ENCODE data around the gene CASKIN2. TPM values are rescaled to one million over a fixed set of nuclear protein-coding genes. Genes with fewer than 3 reads are reported as not detected.

The CASKIN2 gene
- total RNA-seq, 1 donor from 2014 or later, result 1.4 TPM

DNA sequence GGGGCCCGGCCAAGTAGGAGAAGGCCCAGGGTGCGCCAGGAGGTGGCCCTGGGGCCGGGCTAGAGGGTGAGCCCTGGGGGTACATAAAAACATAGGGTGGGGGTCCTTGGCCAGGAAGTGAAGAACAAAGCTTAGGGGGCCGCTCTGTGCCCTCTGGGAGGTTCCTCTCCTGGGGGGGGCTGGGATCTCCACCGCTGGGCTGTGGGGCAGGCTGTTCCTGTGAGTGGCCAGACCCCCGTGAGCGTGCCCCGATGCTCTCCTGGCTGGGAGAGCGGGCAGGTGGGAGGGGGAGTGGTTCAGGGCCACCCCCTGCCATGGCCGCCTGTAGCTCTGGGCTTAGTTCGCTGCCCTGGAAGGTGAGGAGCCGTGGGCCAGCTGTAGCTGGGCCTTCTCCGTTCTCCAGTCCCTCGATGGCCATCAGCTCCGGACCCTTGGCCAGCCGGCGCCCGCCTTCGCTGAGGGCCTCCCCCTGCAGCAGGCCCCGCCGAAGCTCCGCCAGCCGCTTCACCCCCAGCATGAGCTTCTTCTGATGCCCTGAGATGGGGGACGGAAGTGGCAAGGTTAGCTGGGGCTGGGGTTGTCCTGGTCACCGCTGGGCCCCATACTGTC is 12.5 kb downstream of the CASKIN2 start:
- ChIA-PET CTCF (interaction anchor here (1.1 to 1.4 kb wide), 2 partner anchors 22 to 99 kb away, joined by 3 read pairs; partner anchors contain the start of gene LLGL2), POLR2A (interaction anchor here (0.8 to 1.7 kb wide), 2 partner anchors 13 to 277 kb away, joined by 3 to 4 read pairs; partner anchors contain the start of gene TSEN54)
- Mint-ChIP-seq H3K36me3 (ENCODE audit: low read depth) (peaks cover 16% of the 10 kb centered on the region), H3K27ac (no peak overlapping the region), H3K27me3 (no peaks in the 10 kb centered on the region), H3K9me3 (no peaks in the 10 kb centered on the region), H3K4me1 (peaks cover 2% of the 10 kb centered on the region), H3K4me3 (no peak overlapping the region)
- TF ChIP-seq, protein P1, sequence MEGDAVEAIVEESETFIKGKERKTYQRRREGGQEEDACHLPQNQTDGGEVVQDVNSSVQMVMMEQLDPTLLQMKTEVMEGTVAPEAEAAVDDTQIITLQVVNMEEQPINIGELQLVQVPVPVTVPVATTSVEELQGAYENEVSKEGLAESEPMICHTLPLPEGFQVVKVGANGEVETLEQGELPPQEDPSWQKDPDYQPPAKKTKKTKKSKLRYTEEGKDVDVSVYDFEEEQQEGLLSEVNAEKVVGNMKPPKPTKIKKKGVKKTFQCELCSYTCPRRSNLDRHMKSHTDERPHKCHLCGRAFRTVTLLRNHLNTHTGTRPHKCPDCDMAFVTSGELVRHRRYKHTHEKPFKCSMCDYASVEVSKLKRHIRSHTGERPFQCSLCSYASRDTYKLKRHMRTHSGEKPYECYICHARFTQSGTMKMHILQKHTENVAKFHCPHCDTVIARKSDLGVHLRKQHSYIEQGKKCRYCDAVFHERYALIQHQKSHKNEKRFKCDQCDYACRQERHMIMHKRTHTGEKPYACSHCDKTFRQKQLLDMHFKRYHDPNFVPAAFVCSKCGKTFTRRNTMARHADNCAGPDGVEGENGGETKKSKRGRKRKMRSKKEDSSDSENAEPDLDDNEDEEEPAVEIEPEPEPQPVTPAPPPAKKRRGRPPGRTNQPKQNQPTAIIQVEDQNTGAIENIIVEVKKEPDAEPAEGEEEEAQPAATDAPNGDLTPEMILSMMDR (IDR thresholded peaks at IDR 0.05), result no peak
- intact Hi-C loops (cut with micrococcal nuclease), result loop anchor here (5.0 kb wide), 1 partner anchor 244 kb away; no protein-coding TSS in a partner anchor
- DNase-seq (no peak), ATAC-seq (ENCODE audit: low read depth) (no peak)

DNA sequence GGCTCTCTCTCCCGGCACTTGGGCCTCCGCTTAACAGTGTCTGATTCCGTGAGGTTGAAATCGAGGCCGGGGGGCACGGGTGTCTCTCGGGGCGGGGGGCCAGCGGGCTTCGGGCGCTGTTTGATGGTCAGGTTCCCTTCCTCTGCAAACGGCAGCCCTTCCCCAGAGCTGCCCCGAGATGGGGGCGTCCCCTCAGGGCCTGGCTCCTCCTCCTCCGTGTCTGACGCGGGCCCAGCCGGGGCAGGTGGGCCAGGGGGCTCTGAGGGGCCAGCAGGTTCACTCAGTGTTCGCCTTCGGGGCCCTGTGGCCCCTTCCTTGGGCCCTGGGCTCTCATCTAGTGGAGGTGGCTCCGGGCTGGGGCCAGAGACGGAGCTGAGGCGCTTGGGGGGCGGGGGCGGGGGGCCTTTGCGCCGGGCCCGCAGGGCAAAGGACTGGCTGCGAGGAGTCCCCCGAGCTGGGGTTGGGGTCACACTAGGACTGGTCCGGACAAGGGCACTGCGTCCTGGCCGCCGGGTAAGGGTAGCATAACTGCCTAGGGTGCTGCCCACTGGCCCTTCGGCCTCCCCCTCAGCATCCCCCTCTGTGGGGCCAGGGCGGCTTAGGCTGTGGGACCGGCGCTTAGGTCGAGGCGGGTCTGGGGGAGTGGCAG is 13.1 kb downstream of the CASKIN2 start:
- Mint-ChIP-seq H3K9me3 (no peaks in the 10 kb centered on the region), H3K27ac (no peak overlapping the region), H3K36me3 (ENCODE audit: low read depth) (peaks cover 20% of the 10 kb centered on the region), H3K4me3 (no peak overlapping the region), H3K4me1 (peaks cover 2% of the 10 kb centered on the region), H3K27me3 (no peaks in the 10 kb centered on the region)
- ChIA-PET CTCF (interaction anchor here (1.1 to 1.4 kb wide), 2 partner anchors 23 to 100 kb away, joined by 3 read pairs; partner anchors contain the start of gene LLGL2), POLR2A (no interaction called here)
- DNase-seq, result no peak
- intact Hi-C loops (cut with micrococcal nuclease), result loop anchor here (5.0 kb wide), 1 partner anchor 245 kb away; no protein-coding TSS in a partner anchor
- TF ChIP-seq, protein P1 (IDR thresholded peaks at IDR 0.05), result no peak
- ATAC-seq (ENCODE audit: low read depth), result no peak

DNA sequence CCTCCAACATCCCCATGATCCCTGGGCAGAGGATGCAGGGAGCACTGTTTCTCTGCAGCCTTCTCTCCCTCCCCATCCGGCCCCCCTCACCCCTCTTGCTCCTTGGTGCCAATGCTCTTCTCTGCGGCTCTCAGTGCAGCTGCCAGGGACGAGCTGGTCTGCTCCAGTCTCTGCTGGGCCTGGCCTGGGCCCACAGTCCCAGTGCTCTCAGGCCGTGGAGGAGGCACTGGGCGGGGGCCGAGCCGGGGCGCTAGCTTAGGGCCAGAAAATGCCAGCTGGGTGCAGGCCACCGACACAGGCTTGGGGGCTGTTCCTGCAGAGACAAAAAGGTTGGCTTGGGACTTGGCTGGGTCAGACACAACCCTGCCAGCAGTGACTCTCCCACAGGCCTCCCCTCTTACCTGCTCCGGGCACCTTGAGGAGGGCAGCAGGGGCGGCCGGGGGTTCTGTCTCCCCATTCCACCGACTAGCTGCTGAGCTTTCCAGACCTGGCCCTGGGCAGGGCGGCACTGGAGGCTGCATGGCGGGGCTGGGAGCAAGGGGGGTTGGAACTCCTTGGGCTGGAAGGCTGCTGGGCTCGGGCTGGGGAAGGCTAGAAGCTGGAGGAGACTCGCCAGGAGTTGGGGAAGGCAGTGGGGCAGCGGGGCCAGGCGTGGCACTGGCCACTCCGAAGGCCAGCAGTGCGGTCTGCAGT is 13.8 kb downstream of the CASKIN2 start:
- intact Hi-C loops (cut with micrococcal nuclease), result loop anchor here (5.0 kb wide), 1 partner anchor 246 kb away; no protein-coding TSS in a partner anchor
- Mint-ChIP-seq H3K36me3 (ENCODE audit: low read depth) (peaks cover 23% of the 10 kb centered on the region), H3K4me1 (peaks cover 2% of the 10 kb centered on the region), H3K27me3 (no peaks in the 10 kb centered on the region), H3K4me3 (no peak overlapping the region), H3K9me3 (no peaks in the 10 kb centered on the region), H3K27ac (no peak overlapping the region)
- CTCF ChIA-PET, result interaction anchor here (1.1 kb wide), 1 partner anchor 248 kb away, joined by 3 read pairs; no protein-coding TSS in a partner anchor
- no peak for DNase-seq
- TF ChIP-seq, protein P1 (IDR thresholded peaks at IDR 0.05), result no peak
- POLR2A ChIA-PET, result no interaction called here
- no peak for ATAC-seq (ENCODE audit: low read depth)

DNA sequence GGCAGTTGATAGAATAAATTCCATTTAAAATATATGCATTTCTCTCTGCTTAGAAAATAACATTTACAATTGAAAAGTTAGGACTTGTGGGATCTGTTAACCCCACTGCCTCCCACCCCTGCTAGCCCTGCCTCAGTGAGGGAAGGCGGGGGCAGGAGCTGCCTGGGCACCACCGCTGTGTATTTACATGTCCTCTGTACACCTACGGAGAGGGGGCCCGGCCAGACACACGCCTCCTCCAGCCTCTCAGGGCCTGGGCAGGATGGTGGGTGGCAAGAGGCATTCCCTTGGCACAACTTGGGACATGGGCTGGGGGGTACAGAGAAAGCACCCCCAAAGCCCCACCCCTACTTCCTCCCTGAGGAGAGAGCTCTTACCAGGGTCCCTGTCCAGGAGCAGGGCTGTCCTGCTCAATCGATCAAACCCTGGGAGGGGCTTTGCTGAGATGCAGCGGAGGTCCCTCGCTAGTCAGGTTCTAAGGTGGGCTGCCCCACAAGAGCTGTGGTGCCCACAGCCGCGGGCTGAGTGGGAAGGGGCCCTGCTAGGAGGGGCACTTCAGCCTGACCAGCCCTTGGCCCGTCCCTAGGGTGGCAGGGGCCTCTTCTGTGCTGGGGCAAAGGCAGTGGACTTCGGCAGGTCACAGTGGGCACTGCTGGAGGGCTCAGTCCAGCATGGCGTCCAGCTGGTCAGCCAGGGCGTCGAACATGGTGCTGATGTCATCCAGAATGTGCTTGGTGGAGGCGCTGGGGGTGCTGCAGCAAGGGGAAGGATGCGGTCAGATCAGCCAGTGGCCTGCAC is 14.7 kb downstream of the CASKIN2 start:
- H3K27me3 Mint-ChIP-seq, result no peaks in the 10 kb centered on the region
- peaks cover 2% of the 10 kb centered on the region for H3K4me1 Mint-ChIP-seq
- ChIA-PET CTCF (interaction anchor here (1.1 kb wide), 1 partner anchor 249 kb away, joined by 3 read pairs; no protein-coding TSS in a partner anchor), POLR2A (no interaction called here)
- peaks cover 31% of the 10 kb centered on the region for H3K36me3 Mint-ChIP-seq (ENCODE audit: low read depth)
- no peaks in the 10 kb centered on the region for H3K9me3 Mint-ChIP-seq
- no peak overlapping the region for H3K4me3 Mint-ChIP-seq
- ATAC-seq (ENCODE audit: low read depth) (no peak), DNase-seq (no peak)
- TF ChIP-seq, protein P1 (IDR thresholded peaks at IDR 0.05), result no peak
- intact Hi-C loops (cut with micrococcal nuclease), result loop anchor here (5.0 kb wide), 1 partner anchor 247 kb away; no protein-coding TSS in a partner anchor
- no peak overlapping the region for H3K27ac Mint-ChIP-seq
